Prostate gland (tissue), 2 donors: ENCODE results near the gene KIF1B. TPM values are rescaled to one million over a fixed set of nuclear protein-coding genes. Genes with fewer than 3 reads are reported as not detected.

ENCODE experiments used
- DNase-seq: peaks from one replicate; pipeline ENCODE4 v3.0.0-alpha.2; 2019; ENCODE audit warnings: low spot score
- H3K27ac ChIP-seq, 2 donors: fragments of 200-600 bp; sonication (generic); 2 replicates each; pipeline ENCODE4 v1.5.1; 2017 to 2019
- H3K27me3 ChIP-seq: fragments of 200-600 bp; sonication (generic); replicated peaks from 2 replicates; pipeline ENCODE4 v1.5.1; 2019; ENCODE audit not compliant: insufficient read depth
- H3K36me3 ChIP-seq, 2 donors: fragments of 200-600 bp; sonication (generic); 1 replicate in 1 of 2; 2 replicates in 1 of 2; pipeline versions ENCODE4 v1.5.1 to v1.8.1; 2017 to 2019
- H3K4me1 ChIP-seq: fragments of 200-600 bp; sonication (generic); replicated peaks from 2 replicates; pipeline ENCODE4 v1.5.1; 2019
- H3K4me3 ChIP-seq, 2 donors: fragments of 200-600 bp; sonication (generic); 2 replicates each; pipeline ENCODE4 v1.5.1; 2017 to 2019
- H3K9me3 ChIP-seq: fragments of 200-600 bp; sonication (generic); 2 replicates; pipeline ENCODE4 v1.5.1; 2017
- POLR2A ChIP-seq: fragments of 450-650 bp; IDR thresholded peaks from one replicate; pipeline ENCODE4 v1.6.1; 2016; ENCODE audit warnings: antibody characterized with exemption, mild to moderate bottlenecking
- POLR2AphosphoS5 ChIP-seq: sonication (generic); formaldehyde crosslinking; IDR thresholded peaks from one replicate; pipeline ENCODE4 v1.6.1; 2017; ENCODE audit warnings: antibody characterized with exemption
- WGBS: methylation state at CpG from one replicate; pipeline ENCODE4 v1.1.5; 2018; 5-methylcytosine and 5-hydroxymethylcytosine counted together
- intact Hi-C: fragments of 100-400 bp; cut with DNase I; formaldehyde crosslinking; loops from one replicate; pipeline ENCODE4 v1.14.2; 2022
- total RNA-seq, 2 donors: library from RNA; depleted of rRNA; stranded (reverse); fragments of >200 nt; gene quantifications; one replicate each; pipeline ENCODE4 v1.1.0, GENCODE V29; 2016
- TF ChIP-seq, protein P1 (sequence below), 4 experiments: fragments of 200-600 bp in 2 of 4; fragments of 450-650 bp in 2 of 4; sonication (generic) in 2 of 4; IDR thresholded peaks; 1 replicate in 3 of 4; 2 replicates in 1 of 4; pipeline ENCODE4 v1.5.1; 2016 to 2019; ENCODE audit warnings: antibody characterized with exemption in 4 of 4, mild to moderate bottlenecking in 2 of 4, moderate library complexity in 2 of 4

Gene KIF1B
- total RNA-seq, 2 donors from 2014 or later = 31.3 to 56.8 TPM

DNA sequence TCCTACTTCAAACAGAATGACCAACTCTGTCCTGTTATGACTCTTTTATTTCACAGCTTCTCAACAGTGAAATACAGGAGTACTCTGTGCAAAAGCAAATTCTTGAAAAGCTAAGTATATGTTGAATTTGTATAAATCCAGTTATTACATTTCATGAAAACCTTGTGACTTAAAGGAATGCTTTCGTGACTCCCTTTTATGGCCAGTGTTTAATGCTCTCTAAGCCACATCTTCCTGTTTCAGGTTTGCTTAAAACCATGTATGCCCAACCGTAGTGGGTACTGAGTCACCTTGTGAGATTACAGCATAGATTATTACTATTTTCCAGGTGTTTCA is 40.2 kb upstream of the KIF1B start:
- H3K27me3 ChIP-seq = no peaks in the 10 kb centered on the region
- WGBS = 51% methylated on average over 2 of the region's 2 CpGs
- intact Hi-C loops = no loop called here
- H3K9me3 ChIP-seq = no peaks in the 10 kb centered on the region
- no peak for TF ChIP-seq POLR2A
- no peak for TF ChIP-seq POLR2AphosphoS5
- TF ChIP-seq, protein P1, sequence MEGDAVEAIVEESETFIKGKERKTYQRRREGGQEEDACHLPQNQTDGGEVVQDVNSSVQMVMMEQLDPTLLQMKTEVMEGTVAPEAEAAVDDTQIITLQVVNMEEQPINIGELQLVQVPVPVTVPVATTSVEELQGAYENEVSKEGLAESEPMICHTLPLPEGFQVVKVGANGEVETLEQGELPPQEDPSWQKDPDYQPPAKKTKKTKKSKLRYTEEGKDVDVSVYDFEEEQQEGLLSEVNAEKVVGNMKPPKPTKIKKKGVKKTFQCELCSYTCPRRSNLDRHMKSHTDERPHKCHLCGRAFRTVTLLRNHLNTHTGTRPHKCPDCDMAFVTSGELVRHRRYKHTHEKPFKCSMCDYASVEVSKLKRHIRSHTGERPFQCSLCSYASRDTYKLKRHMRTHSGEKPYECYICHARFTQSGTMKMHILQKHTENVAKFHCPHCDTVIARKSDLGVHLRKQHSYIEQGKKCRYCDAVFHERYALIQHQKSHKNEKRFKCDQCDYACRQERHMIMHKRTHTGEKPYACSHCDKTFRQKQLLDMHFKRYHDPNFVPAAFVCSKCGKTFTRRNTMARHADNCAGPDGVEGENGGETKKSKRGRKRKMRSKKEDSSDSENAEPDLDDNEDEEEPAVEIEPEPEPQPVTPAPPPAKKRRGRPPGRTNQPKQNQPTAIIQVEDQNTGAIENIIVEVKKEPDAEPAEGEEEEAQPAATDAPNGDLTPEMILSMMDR (IDR thresholded peaks at IDR 0.05) = no peak
- no peak overlapping the region for H3K4me3 ChIP-seq
- DNase-seq = no peak
- peaks cover 2 to 3% of the 10 kb centered on the region in 2 donors for H3K36me3 ChIP-seq
- no peak overlapping the region for H3K27ac ChIP-seq
- H3K4me1 ChIP-seq = no peaks in the 10 kb centered on the region

DNA sequence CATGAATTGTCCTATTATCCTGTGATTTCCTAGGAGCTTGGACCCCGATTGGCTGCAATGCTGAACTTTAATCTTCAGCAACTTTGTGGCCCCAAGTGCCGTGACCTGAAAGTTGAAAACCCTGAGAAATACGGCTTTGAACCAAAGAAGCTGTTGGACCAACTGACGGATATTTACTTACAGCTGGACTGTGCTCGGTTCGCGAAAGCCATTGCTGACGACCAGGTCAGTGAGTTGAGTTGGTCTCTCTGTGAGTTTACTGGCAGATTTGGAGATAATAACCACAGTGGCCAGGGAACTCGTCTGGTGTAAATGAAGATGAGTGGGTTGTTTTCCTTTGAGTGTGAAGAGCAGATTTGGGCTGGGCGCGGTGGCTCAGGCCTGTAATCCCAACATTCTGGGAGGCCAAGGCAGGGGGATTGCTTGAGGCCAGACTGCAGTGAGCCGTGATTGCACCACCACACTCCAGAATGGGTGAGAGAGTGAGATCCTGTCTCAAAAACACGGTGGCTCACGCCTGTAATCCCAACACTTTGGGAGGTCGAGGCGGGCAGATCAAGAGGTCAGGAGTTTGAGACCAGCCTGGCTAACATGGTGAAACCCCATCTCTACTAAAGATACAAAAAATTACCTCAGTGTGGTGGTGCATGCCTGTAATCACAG is 39.1 kb upstream of the KIF1B start:
- no peak for DNase-seq
- Histone ChIP-seq H3K27me3 (no peaks in the 10 kb centered on the region), H3K4me3 (no peak overlapping the region), H3K4me1 (no peaks in the 10 kb centered on the region), H3K9me3 (no peaks in the 10 kb centered on the region), H3K27ac (no peak overlapping the region), H3K36me3 (peaks cover 2 to 3% of the 10 kb centered on the region in 2 donors)
- intact Hi-C loops = no loop called here
- 66% methylated on average over 16 of the region's 16 CpGs for whole genome bisulfite sequencing
- no peak for TF ChIP-seq POLR2AphosphoS5
- TF ChIP-seq, protein P1 (IDR thresholded peaks at IDR 0.05) = no peak
- TF ChIP-seq POLR2A = no peak

DNA sequence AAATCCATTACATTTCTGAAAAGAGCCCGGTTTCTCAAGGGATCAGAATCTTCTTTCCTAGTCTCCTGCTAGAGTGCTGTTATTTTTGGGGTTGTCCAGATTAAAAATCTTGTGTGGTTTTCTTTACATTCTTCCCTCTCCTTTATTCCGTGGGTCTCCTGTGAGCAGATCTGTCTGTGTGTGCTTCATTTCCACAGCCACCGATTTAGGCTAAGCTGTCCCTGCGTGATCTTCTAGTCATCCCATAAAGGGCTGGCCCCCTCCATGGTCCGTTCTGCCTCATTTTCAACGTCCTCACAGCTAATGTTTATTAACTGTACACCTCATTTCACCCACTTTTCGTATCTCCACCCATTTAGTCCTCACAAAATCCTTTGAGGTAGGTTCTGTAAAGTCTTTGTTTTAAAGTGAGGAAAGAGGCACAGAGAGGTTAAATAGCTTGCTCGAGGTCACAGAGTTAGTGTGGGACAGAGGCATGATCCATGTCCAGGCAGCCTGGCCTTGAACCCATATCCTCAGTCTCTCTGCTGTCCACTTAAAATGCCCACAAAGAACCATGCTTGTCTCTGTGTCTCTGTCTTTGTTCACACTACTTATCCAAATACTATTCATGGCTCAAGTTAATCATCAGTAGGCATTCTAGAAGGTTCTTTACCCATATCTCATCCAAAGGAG is 38.2 kb upstream of the KIF1B start:
- H3K27me3 ChIP-seq = no peaks in the 10 kb centered on the region
- no peaks in the 10 kb centered on the region for H3K9me3 ChIP-seq
- H3K4me1 ChIP-seq = no peaks in the 10 kb centered on the region
- no peak overlapping the region for H3K27ac ChIP-seq
- no peak for TF ChIP-seq POLR2AphosphoS5
- TF ChIP-seq, protein P1 (IDR thresholded peaks at IDR 0.05) = no peak
- no peak for TF ChIP-seq POLR2A
- peaks cover 2 to 3% of the 10 kb centered on the region in 2 donors for H3K36me3 ChIP-seq
- WGBS = 87% methylated on average over 8 of the region's 8 CpGs
- DNase-seq = no peak
- intact Hi-C loops = no loop called here
- H3K4me3 ChIP-seq = no peak overlapping the region

- intact Hi-C loops = no loop called here
- Histone ChIP-seq H3K27ac (no peak overlapping the region), H3K4me3 (no peak overlapping the region), H3K27me3 (no peaks in the 10 kb centered on the region), H3K9me3 (no peaks in the 10 kb centered on the region), H3K36me3 (no peaks in the 10 kb centered on the region), H3K4me1 (no peaks in the 10 kb centered on the region)
- TF ChIP-seq POLR2A = no peak
- TF ChIP-seq, protein P1 (IDR thresholded peaks at IDR 0.05) = no peak
- no peak for TF ChIP-seq POLR2AphosphoS5
- no peak for DNase-seq
- 69% methylated on average over 10 of the region's 10 CpGs for WGBS
Measured at GRCh38 chr1:10173582-10173981, 36.8 kb upstream of the KIF1B start.

DNA sequence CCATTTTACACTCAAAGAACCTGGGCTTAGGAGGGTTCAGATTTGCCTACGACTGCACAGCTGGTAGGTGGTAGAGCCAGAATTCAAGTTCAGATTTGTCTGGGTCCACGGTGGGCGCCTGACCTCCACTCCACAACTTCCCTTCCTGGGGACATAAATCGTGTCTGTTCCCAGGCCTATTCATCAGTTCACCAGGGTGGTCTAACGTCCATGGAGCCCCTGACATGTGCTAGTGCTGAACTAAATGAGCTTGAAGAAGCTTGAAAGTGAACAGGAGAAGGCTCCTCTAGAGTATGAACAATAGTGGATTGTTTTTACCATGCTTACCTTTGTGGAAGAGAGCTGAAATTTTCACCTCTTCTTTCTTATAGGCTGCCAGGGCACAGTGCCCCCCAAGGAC is 32.5 kb upstream of the KIF1B start:
- TF ChIP-seq, protein P1 (IDR thresholded peaks at IDR 0.05) = no peak
- no peak for TF ChIP-seq POLR2A
- TF ChIP-seq POLR2AphosphoS5 = no peak
- Histone ChIP-seq H3K27me3 (no peaks in the 10 kb centered on the region), H3K9me3 (no peaks in the 10 kb centered on the region), H3K4me3 (no peak overlapping the region), H3K27ac (no peak overlapping the region), H3K36me3 (peaks cover 0 to 9% of the 10 kb centered on the region in 2 donors), H3K4me1 (no peaks in the 10 kb centered on the region)
- 44% methylated on average over 5 of the region's 5 CpGs for WGBS
- intact Hi-C loops = no loop called here
- DNase-seq = no peak
